DND-41 (cell line): ENCODE results near the gene SMAD6.

ENCODE experiments used
- ATAC-seq: fragments of 200-7000 bp; cut with Tn5 transposase; 3 replicates; pipeline ENCODE4 v1.9.1; 2021; ENCODE audit warnings: low read depth; ENCODE audit not compliant: insufficient read depth
- DNase-seq: peaks from one replicate; pipeline ENCODE4 v3.0.0-alpha.2; 2020
- H2AFZ ChIP-seq: 2 replicates; pipeline ENCODE4 v1.6.0; 2012; ENCODE audit warnings: low read depth, low read length
- H3K27ac ChIP-seq: 2 replicates; pipeline ENCODE4 v1.5.1; 2012; ENCODE audit warnings: low read length, inconsistent platforms
- H3K27me3 ChIP-seq: fragments of 200-600 bp; sonication (generic); 2 replicates; pipeline ENCODE4 v1.6.0; 2012; ENCODE audit warnings: low read length, mild to moderate bottlenecking, inconsistent platforms; ENCODE audit not compliant: insufficient read depth, poor library complexity
- H3K36me3 ChIP-seq: 2 replicates; pipeline ENCODE4 v1.5.1; 2012; ENCODE audit warnings: low read length, inconsistent platforms; ENCODE audit not compliant: insufficient read depth
- H3K4me1 ChIP-seq: 2 replicates; pipeline ENCODE4 v1.5.1; 2012; ENCODE audit warnings: mild to moderate bottlenecking, low read length; ENCODE audit not compliant: insufficient read depth
- H3K4me2 ChIP-seq: 2 replicates; pipeline ENCODE4 v1.6.0; 2012; ENCODE audit warnings: mild to moderate bottlenecking, moderate library complexity, low read length, inconsistent platforms; ENCODE audit not compliant: insufficient read depth
- H3K4me3 ChIP-seq, 2 experiments: fragments of 200-600 bp in 1 of 2; shearing (Covaris generic) in 1 of 2; 2 replicates each; pipeline ENCODE4 v1.5.1; 2012 to 2016; ENCODE audit warnings: inconsistent platforms in 2 of 2, low read length in 2 of 2, mild to moderate bottlenecking in 2 of 2, low read depth in 1 of 2, moderate library complexity in 1 of 2
- H3K79me2 ChIP-seq: 2 replicates; pipeline ENCODE4 v1.6.0; 2012; ENCODE audit warnings: low read length, inconsistent platforms; ENCODE audit not compliant: insufficient read depth
- H3K9ac ChIP-seq: 2 replicates; pipeline ENCODE4 v1.6.0; 2012; ENCODE audit warnings: low read depth, mild to moderate bottlenecking, inconsistent platforms, low read length, moderate library complexity
- H3K9me3 ChIP-seq: 2 replicates; pipeline ENCODE4 v1.5.1; 2012; ENCODE audit warnings: low read length, moderate library complexity, mild to moderate bottlenecking, inconsistent platforms; ENCODE audit not compliant: insufficient read depth, severe bottlenecking
- H4K20me1 ChIP-seq: 2 replicates; pipeline ENCODE4 v1.6.0; 2012; ENCODE audit warnings: low read length; ENCODE audit not compliant: insufficient read depth
- EZH2 ChIP-seq: IDR thresholded peaks from 3 replicates; pipeline ENCODE4 v1.6.1; 2012; ENCODE audit warnings: borderline replicate concordance, low read depth, mild to moderate bottlenecking, moderate library complexity, low read length, inconsistent platforms; ENCODE audit not compliant: severe bottlenecking
- TF ChIP-seq, protein P1 (sequence below): IDR thresholded peaks from 2 replicates; pipeline ENCODE4 v1.5.1; 2012; ENCODE audit warnings: borderline replicate concordance, low read length, moderate library complexity, mild to moderate bottlenecking; ENCODE audit not compliant: poor library complexity, severe bottlenecking; ENCODE audit errors: extremely low read depth

The SMAD6 gene

DNA sequence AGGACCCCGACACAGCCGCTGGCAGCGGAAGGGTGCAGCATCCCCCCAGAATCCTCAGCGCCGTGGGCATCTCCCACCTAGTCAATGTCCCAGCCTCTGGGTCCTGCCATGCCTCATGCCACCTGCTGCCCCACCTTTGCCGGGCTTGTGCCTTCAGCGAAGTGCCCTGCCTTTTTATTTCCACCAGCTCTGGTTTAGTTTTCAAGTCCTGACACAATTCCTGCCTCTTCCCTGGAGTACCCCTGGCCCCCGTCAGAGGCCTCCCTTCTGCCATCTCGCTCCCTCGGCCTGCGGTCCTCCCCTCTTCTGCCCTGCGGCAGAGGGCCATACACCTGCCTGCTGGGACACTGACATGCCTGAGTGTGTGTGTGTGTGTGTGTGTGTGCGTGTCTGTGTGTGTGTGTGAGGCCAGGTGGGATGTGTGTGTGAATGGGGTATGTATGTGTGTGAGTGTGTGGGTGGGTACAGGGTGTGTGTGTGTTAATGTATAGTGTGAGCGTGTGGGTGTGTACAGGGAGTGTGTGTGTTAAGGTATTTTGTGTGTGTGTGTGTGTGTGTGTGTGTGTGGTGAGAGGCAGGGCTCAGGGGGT, 129.9 kb downstream of the SMAD6 start:
- H3K9ac ChIP-seq, result no peak overlapping the region
- H3K27ac ChIP-seq, result no peak overlapping the region
- no peaks in the 10 kb centered on the region for H4K20me1 ChIP-seq
- H2AFZ ChIP-seq, result no peak overlapping the region
- TF ChIP-seq EZH2, result no peak
- TF ChIP-seq, protein P1, sequence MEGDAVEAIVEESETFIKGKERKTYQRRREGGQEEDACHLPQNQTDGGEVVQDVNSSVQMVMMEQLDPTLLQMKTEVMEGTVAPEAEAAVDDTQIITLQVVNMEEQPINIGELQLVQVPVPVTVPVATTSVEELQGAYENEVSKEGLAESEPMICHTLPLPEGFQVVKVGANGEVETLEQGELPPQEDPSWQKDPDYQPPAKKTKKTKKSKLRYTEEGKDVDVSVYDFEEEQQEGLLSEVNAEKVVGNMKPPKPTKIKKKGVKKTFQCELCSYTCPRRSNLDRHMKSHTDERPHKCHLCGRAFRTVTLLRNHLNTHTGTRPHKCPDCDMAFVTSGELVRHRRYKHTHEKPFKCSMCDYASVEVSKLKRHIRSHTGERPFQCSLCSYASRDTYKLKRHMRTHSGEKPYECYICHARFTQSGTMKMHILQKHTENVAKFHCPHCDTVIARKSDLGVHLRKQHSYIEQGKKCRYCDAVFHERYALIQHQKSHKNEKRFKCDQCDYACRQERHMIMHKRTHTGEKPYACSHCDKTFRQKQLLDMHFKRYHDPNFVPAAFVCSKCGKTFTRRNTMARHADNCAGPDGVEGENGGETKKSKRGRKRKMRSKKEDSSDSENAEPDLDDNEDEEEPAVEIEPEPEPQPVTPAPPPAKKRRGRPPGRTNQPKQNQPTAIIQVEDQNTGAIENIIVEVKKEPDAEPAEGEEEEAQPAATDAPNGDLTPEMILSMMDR, result no peak
- no peak overlapping the region for H3K4me3 ChIP-seq
- no peaks in the 10 kb centered on the region for H3K27me3 ChIP-seq
- no peak for DNase-seq
- no peaks in the 10 kb centered on the region for H3K9me3 ChIP-seq
- no peaks in the 10 kb centered on the region for H3K4me1 ChIP-seq
- no peaks in the 10 kb centered on the region for H3K36me3 ChIP-seq
- ATAC-seq, result no peak
- H3K4me2 ChIP-seq, result no peak overlapping the region
- no peaks in the 10 kb centered on the region for H3K79me2 ChIP-seq
